ENCODE data around the gene ZNF331.
"Not testable (repeated sequence)": the region's sequence is repeated elsewhere in the genome, so short reads cannot be mapped to it uniquely, and the experiment has no call there.

The ZNF331 gene

DNA sequence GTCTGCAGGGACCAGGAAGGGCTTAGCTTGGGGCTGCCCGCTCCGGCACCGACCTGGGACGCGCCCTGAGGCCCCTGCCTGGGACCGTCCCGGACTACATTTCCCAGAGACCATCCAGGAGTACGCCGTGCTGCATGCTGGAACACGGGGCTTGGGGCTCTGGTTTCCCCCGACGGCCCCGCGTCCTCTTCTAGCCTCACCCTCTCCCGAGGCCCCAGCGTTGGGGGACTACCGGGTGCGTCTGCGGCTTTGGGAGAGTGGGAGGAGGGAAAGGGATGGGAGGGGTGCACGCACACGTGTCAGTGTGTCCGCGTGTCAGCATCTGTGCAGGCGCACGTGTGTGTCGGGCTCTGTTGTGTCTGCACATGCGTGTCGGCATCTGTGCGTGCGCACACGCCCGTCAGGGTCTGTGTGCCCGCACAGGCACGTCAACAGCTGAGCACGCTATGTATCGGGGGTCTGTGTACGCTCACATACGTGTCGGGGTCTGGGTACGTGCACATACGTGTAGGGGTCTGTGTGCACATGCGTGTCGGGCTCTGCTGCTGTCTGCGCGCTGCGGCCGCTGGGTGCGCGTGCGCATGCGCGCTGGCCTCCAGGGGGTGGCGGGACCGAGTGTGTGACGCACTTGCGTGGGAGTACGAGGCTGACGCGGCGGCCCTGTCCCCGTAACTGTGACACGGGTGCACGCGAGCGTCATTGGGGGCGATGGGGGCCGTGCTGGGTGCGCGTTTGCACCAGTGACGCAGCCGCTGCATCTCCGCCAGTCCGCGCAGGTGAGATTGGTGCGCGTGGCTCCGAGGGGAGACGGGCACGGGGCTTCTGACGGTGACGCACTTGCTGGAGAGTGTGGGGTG, at the start of gene ZNF331:
TSS of gene ZNF331 (plus strand) at position 625 of the 857 bp plus-strand sequence. CDS start 31,232 bp downstream, outside the sequence.
- DNase-seq = no peak

- DNase-seq = no peak
Observed at GRCh38 chr19:53492153-53492552, 45.8 kb upstream of the ZNF331 start.

- DNase-seq = not testable (repeated sequence)
Observed at GRCh38 chr19:53497311-53498023, 40.5 kb upstream of the ZNF331 start.

DNA sequence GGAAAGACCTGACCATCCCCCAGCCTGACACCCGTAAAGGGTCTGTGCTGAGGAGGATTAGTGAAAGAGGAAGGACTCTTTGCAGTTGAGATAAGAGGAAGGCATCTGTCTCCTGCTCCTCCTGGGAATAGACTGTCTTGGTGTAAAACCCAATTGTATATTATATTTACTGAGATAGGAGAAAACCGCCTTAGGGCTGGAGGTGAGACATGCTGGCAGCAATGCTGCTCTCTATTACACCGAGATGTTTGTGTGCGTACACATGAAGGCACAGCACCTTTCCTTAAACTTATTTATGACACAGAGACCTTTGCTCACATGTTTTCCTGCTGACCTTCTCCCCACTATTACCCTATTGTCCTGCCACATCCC, 39.9 kb upstream of the ZNF331 start:
- DNase-seq = not testable (repeated sequence)

DNA sequence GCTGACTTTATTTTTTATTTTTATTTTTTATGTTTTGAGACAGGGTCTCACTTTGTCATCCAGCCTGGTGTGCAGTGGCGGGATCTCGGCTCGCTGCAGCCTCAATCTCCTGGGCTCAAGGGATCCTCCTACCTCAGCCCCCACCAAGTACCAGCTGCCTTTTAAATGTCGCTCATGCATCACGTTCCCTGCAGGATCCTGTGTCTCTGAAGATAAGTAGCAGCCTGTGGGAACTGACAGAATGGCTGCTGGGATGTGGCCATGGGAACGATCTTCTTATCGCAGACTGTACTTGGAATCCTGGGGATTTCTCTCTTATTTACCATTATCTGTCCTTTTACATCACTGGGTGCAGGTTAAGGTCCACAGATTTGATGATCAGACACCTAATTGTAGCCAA, 34.8 kb upstream of the ZNF331 start:
- DNase-seq = not testable (repeated sequence)

GRCh38 chr19:53503671-53504364, 34.1 kb upstream of the ZNF331 start:
- not testable (repeated sequence) for DNase-seq

DNA sequence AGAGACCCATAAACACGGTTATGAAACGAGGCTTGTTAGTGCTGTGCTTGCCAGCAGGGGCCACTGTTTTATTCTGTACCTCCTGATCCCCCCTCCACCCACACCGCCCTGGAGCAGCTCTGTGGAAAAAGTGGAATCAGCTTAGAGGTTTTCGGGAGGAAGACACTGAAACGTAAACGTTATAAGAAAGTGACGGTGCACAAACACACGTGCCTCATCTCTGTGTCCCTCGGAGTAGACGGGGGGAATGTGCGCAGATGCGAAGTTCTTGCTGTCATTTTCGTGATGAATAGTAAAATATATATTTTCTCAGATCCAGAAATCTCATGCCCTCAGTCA, 33.6 kb upstream of the ZNF331 start:
- DNase-seq = not testable (repeated sequence)

- DNase-seq = no peak
Observed at GRCh38 chr19:53504885-53505284, 33.1 kb upstream of the ZNF331 start.

DNA sequence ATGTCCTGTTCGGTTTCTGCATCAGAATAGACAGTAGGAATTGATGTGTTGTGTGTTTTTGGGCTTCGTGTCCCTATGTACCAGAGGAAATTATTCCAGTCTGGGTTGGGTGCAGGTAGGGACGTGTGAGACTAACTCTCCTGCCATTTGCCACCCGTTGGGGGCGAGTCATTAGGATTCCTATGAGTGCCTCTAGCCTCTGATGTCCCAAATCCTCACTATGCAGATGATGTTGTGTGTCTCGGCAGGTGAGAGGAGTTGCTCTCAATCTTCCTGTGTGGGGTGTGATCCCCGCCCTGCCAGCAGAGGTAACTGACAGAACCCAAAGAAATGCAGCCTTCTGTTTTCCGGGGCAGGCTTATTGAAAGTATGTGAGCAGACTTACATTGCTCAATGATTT, 31.2 kb upstream of the ZNF331 start:
- DNase-seq = no peak

- no peak for DNase-seq
Observed at GRCh38 chr19:53507523-53508442, 30.2 kb upstream of the ZNF331 start.

DNA sequence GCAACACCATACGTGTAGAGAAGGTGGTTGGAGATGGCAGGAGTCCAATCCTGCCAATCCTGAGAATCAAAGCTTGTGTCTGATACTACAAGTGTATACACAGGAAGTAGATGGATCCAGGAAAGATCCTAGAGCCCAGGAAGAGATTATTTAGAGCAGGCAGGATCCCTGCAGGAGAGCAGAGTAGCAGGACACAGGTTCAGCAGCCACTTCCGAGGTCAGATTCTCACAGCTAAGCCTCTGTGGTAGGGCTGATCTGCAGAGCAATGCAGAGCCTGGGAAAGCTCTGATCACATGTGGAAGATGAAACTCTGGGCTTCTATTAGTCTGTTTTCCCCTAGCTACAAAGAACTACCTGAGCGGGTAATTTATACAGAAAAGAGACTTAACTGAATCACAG, 28.5 kb upstream of the ZNF331 start:
- no peak for DNase-seq

- no peak for DNase-seq
Observed at GRCh38 chr19:53509845-53510244, 28.1 kb upstream of the ZNF331 start.

DNA sequence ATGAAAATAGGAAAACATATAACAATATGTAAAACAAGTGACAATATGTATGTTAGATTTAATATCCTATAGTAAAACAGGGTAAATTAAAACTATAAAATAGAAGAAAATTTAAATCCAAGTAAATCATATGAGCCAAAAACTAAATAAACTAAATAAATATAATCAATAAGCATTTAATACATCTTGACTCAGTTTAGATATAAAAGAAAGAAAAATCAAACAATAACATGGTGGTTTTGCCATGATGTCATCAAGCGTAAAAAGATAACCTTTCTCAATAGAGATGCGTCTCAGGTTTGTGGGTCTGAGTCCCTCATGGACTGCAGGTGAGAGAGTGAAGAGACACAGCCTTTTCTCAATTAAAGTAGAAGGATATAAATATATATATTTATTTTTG, 26.6 kb upstream of the ZNF331 start:
- no peak for DNase-seq

GRCh38 chr19:53511933-53512374, 26.0 kb upstream of the ZNF331 start:
- DNase-seq = no peak

- not testable (repeated sequence) for DNase-seq
Observed at GRCh38 chr19:53515047-53515446, 22.9 kb upstream of the ZNF331 start.

GRCh38 chr19:53517114-53517741, 20.7 kb upstream of the ZNF331 start:
- no peak for DNase-seq

DNA sequence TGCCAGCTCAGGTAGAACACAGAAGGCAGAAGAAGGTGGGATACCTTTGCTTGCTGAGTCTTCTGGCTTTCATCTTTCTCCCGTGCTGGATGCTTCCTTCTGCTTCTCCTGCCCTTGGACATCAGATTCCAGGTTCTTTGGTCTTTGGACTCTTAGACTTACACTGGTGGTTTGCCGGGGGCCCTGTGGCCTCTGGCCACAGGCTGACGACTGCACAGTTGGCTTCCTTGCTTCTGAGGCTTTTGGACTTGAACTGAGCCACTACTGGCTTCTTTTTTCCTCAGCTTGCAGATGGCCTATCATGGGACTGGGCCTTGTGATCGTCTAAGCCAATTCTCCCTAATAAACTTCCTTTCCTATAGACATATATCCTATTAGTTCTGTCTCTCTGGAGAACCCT, 19.8 kb upstream of the ZNF331 start:
- no peak for DNase-seq

DNA sequence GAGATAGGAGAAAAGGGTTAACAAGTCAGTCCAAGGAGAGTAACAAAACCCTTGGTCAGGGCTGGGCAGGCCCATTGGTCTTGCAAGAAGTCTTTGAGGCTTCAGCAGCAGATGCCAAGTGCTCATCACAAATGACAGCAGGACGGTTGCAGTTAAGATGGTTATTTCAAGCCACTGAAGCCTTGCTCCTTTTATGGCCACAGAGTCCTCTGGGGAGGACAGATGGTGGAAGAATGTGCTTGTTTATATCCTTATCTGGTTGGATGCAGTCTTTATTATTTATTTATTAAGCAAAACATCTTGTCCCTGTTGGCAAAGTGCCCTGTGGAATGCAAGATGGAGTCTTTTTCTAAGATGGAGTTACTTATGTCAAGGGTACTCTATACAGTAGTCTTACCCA, 19.2 kb upstream of the ZNF331 start:
- no peak for DNase-seq

- no peak for DNase-seq
Observed at GRCh38 chr19:53519446-53519845, 18.5 kb upstream of the ZNF331 start.

DNA sequence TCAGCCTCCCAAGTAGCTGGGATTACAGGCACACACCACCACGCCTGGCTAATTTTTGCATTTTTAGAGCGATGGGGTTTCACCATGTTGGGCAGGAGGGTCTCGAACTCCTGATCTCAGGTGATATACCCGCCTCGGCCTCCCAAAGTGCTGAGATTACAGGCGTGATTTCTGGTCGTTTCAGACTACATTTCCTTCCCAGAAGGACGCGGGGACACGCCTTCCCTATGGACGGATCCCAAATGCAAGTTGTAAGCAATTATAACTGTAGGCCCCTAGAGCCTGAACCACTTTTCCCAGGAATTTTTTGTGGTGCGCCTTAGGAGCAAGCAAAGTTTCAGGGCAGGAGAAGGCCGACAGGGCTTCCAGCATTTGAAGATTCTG, 17.8 kb upstream of the ZNF331 start:
- DNase-seq = no peak

GRCh38 chr19:53520547-53521372, 17.2 kb upstream of the ZNF331 start:
- peak; percentile 58 for DNase-seq
